HepG2 (cell line): ENCODE results near the gene RNGTT. TPM values are rescaled to one million over a fixed set of nuclear protein-coding genes. Genes with fewer than 3 reads are reported as not detected.

Experiments used
- ARNT2 ChIP-seq: sonication (generic); formaldehyde crosslinking; IDR thresholded peaks from 2 replicates; pipeline ENCODE4 v1.8.0; 2022; ENCODE audit warnings: mild to moderate bottlenecking, low read depth, missing genetic modification reagents, moderate library complexity
- CREBL2 ChIP-seq: sonication (generic); formaldehyde crosslinking; IDR thresholded peaks from 2 replicates; pipeline ENCODE4 v1.8.1; 2023; ENCODE audit warnings: missing genetic modification reagents, mild to moderate bottlenecking, borderline replicate concordance
- E2F5 ChIP-seq: sonication (generic); formaldehyde crosslinking; conservative IDR thresholded peaks from 2 replicates; pipeline ENCODE4 v1.4.0; 2020; ENCODE audit warnings: missing genetic modification reagents
- MNT ChIP-seq: fragments of 450-650 bp; IDR thresholded peaks from 2 replicates; pipeline ENCODE4 v1.6.1; 2016
- POLR2AphosphoS2 ChIP-seq: IDR thresholded peaks from 2 replicates; pipeline ENCODE4 v1.6.1; 2011; ENCODE audit warnings: low read depth, low read length, improper control_type of control experiment
- TMF1 ChIP-seq: sonication (generic); formaldehyde crosslinking; IDR thresholded peaks from 2 replicates; pipeline ENCODE4 v1.8.1; 2022; ENCODE audit warnings: low read depth, missing genetic modification reagents
- TP53 ChIP-seq: sonication (generic); formaldehyde crosslinking; conservative IDR thresholded peaks from 2 replicates; pipeline ENCODE4 v1.4.0; 2020; ENCODE audit warnings: missing genetic modification reagents
- TSC22D2 ChIP-seq: sonication (generic); formaldehyde crosslinking; IDR thresholded peaks from 2 replicates; pipeline ENCODE4 v1.5.1; 2020; ENCODE audit warnings: missing genetic modification reagents, mild to moderate bottlenecking, borderline replicate concordance
- ZBTB1 ChIP-seq: sonication (generic); formaldehyde crosslinking; IDR thresholded peaks from 2 replicates; pipeline ENCODE4 v1.4.0; 2020; ENCODE audit warnings: missing genetic modification reagents, borderline replicate concordance
- ZBTB49 ChIP-seq: sonication (generic); formaldehyde crosslinking; IDR thresholded peaks from 2 replicates; pipeline ENCODE4 v1.4.0; 2020; ENCODE audit warnings: missing genetic modification reagents, borderline replicate concordance
- ZNF256 ChIP-seq: sonication (generic); formaldehyde crosslinking; conservative IDR thresholded peaks from 2 replicates; pipeline ENCODE4 v1.4.0; 2020; ENCODE audit warnings: missing genetic modification reagents
- ZNF264 ChIP-seq: sonication (generic); formaldehyde crosslinking; IDR thresholded peaks from 2 replicates; pipeline ENCODE4 v1.4.0; 2020; ENCODE audit warnings: missing genetic modification reagents
- ZNF274 ChIP-seq: sonication (generic); formaldehyde crosslinking; IDR thresholded peaks from 2 replicates; pipeline ENCODE4 v1.5.1; 2020; ENCODE audit warnings: mild to moderate bottlenecking, missing genetic modification reagents
- ZSCAN12 ChIP-seq: sonication (generic); formaldehyde crosslinking; IDR thresholded peaks from 2 replicates; pipeline ENCODE4 v1.9.0; 2021; ENCODE audit warnings: mild to moderate bottlenecking, missing genetic modification reagents
- polyA plus RNA-seq, 8 experiments: library from polyadenylated mRNA; depleted of rRNA in 3 of 8; stranded (reverse) in 7 of 8; unstranded in 1 of 8; fragments of >200 nt; fragmentation: Illumina TruSeq in 4 of 8; extraction: Trizol in 4 of 8; gene quantifications; 2 replicates each; pipeline versions ENCODE4 v1.2.1 to v1.2.3, GENCODE V29; 2011 to 2016; ENCODE audit warnings: low read depth in 4 of 8, missing spikeins in 1 of 8, mixed read lengths in 1 of 8; ENCODE audit not compliant: insufficient read depth in 1 of 8
- total RNA-seq, 5 experiments: library from RNA; depleted of rRNA; stranded (reverse); fragments of >200 nt; fragmentation: Illumina TruSeq; extraction: Trizol; gene quantifications; 2 replicates each; pipeline ENCODE4 v1.2.3, GENCODE V29; 2016; ENCODE audit warnings: low read depth in 1 of 5
- TF ChIP-seq, protein P1 (sequence below): IDR thresholded peaks from 2 replicates; pipeline ENCODE4 v1.4.0; 2020; ENCODE audit warnings: mild to moderate bottlenecking, missing genetic modification reagents
- TF ChIP-seq, protein P2 (sequence below): sonication (generic); formaldehyde crosslinking; IDR thresholded peaks from 2 replicates; pipeline ENCODE4 v1.5.1; 2020; ENCODE audit warnings: mild to moderate bottlenecking, missing genetic modification reagents

RNGTT gene
- total and polyA plus RNA-seq, 2 of the 13 experiments (the other 11 are each of a cell fraction or from before 2014, with no cell fraction given): 6.0 to 22.6 TPM

- TF ChIP-seq TSC22D2 (CRISPR knock-in tag) (no peak), TMF1 (no peak), POLR2AphosphoS2 (no peak), ZSCAN12 (CRISPR knock-in tag) (no peak), MNT (peak; percentile 65), ARNT2 (CRISPR knock-in tag) (no peak), ZBTB49 (no peak), ZNF256 (CRISPR knock-in tag) (no peak), E2F5 (CRISPR knock-in tag) (no peak), ZBTB1 (no peak), ZNF264 (peak; percentile 54; the same call in 1 of the 2 replicates), ZNF274 (CRISPR knock-in tag) (no peak; the same call in 1 of the 2 replicates), CREBL2 (CRISPR knock-in tag) (no peak), TP53 (CRISPR knock-in tag) (no peak)
- TF ChIP-seq, protein P1, sequence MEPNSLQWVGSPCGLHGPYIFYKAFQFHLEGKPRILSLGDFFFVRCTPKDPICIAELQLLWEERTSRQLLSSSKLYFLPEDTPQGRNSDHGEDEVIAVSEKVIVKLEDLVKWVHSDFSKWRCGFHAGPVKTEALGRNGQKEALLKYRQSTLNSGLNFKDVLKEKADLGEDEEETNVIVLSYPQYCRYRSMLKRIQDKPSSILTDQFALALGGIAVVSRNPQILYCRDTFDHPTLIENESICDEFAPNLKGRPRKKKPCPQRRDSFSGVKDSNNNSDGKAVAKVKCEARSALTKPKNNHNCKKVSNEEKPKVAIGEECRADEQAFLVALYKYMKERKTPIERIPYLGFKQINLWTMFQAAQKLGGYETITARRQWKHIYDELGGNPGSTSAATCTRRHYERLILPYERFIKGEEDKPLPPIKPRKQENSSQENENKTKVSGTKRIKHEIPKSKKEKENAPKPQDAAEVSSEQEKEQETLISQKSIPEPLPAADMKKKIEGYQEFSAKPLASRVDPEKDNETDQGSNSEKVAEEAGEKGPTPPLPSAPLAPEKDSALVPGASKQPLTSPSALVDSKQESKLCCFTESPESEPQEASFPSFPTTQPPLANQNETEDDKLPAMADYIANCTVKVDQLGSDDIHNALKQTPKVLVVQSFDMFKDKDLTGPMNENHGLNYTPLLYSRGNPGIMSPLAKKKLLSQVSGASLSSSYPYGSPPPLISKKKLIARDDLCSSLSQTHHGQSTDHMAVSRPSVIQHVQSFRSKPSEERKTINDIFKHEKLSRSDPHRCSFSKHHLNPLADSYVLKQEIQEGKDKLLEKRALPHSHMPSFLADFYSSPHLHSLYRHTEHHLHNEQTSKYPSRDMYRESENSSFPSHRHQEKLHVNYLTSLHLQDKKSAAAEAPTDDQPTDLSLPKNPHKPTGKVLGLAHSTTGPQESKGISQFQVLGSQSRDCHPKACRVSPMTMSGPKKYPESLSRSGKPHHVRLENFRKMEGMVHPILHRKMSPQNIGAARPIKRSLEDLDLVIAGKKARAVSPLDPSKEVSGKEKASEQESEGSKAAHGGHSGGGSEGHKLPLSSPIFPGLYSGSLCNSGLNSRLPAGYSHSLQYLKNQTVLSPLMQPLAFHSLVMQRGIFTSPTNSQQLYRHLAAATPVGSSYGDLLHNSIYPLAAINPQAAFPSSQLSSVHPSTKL: peak; percentile 89
- TF ChIP-seq, protein P2, sequence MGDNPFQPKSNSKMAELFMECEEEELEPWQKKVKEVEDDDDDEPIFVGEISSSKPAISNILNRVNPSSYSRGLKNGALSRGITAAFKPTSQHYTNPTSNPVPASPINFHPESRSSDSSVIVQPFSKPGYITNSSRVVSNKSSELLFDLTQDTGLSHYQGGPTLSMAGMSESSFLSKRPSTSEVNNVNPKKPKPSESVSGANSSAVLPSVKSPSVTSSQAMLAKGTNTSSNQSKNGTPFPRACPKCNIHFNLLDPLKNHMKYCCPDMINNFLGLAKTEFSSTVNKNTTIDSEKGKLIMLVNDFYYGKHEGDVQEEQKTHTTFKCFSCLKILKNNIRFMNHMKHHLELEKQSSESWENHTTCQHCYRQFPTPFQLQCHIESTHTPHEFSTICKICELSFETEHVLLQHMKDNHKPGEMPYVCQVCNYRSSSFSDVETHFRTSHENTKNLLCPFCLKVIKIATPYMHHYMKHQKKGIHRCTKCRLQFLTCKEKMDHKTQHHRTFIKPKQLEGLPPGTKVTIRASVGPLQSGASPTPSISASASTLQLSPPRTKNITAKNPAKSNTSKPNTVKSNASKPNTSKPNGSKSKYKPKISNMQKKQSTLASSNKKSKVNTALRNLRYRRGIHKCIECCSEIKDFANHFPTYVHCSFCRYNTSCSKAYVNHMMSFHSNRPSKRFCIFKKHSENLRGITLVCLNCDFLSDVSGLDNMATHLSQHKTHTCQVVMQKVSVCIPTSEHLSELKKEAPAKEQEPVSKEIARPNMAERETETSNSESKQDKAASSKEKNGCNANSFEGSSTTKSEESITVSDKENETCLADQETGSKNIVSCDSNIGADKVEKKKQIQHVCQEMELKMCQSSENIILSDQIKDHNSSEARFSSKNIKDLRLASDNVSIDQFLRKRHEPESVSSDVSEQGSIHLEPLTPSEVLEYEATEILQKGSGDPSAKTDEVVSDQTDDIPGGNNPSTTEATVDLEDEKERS (CRISPR knock-in tag): 0 out of 2 replicates have a peak, but pooled peaks have one; percentile 35
These were observed 9.3 kb upstream of the RNGTT start (continued) for GRCh38 chr6:88972504-88973423.
